DND-41 (cell line): ENCODE data around the gene SEMA3B.
"Not testable (repeated sequence)": the region's sequence is repeated elsewhere in the genome, so short reads cannot be mapped to it uniquely, and the experiment has no call there.

ENCODE experiments used
- ATAC-seq: fragments of 200-7000 bp; cut with Tn5 transposase; 3 replicates; pipeline ENCODE4 v1.9.1; 2021; ENCODE audit warnings: low read depth; ENCODE audit not compliant: insufficient read depth
- DNase-seq: peaks from one replicate; pipeline ENCODE4 v3.0.0-alpha.2; 2020
- H2AFZ ChIP-seq: 2 replicates; pipeline ENCODE4 v1.6.0; 2012; ENCODE audit warnings: low read depth, low read length
- H3K27ac ChIP-seq: 2 replicates; pipeline ENCODE4 v1.5.1; 2012; ENCODE audit warnings: low read length, inconsistent platforms
- H3K27me3 ChIP-seq: fragments of 200-600 bp; sonication (generic); 2 replicates; pipeline ENCODE4 v1.6.0; 2012; ENCODE audit warnings: low read length, mild to moderate bottlenecking, inconsistent platforms; ENCODE audit not compliant: insufficient read depth, poor library complexity
- H3K36me3 ChIP-seq: 2 replicates; pipeline ENCODE4 v1.5.1; 2012; ENCODE audit warnings: low read length, inconsistent platforms; ENCODE audit not compliant: insufficient read depth
- H3K4me1 ChIP-seq: 2 replicates; pipeline ENCODE4 v1.5.1; 2012; ENCODE audit warnings: mild to moderate bottlenecking, low read length; ENCODE audit not compliant: insufficient read depth
- H3K4me2 ChIP-seq: 2 replicates; pipeline ENCODE4 v1.6.0; 2012; ENCODE audit warnings: mild to moderate bottlenecking, moderate library complexity, low read length, inconsistent platforms; ENCODE audit not compliant: insufficient read depth
- H3K4me3 ChIP-seq, 2 experiments: fragments of 200-600 bp in 1 of 2; shearing (Covaris generic) in 1 of 2; 2 replicates each; pipeline ENCODE4 v1.5.1; 2012 to 2016; ENCODE audit warnings: inconsistent platforms in 2 of 2, low read length in 2 of 2, mild to moderate bottlenecking in 2 of 2, low read depth in 1 of 2, moderate library complexity in 1 of 2
- H3K79me2 ChIP-seq: 2 replicates; pipeline ENCODE4 v1.6.0; 2012; ENCODE audit warnings: low read length, inconsistent platforms; ENCODE audit not compliant: insufficient read depth
- H3K9ac ChIP-seq: 2 replicates; pipeline ENCODE4 v1.6.0; 2012; ENCODE audit warnings: low read depth, mild to moderate bottlenecking, inconsistent platforms, low read length, moderate library complexity
- H3K9me3 ChIP-seq: 2 replicates; pipeline ENCODE4 v1.5.1; 2012; ENCODE audit warnings: low read length, moderate library complexity, mild to moderate bottlenecking, inconsistent platforms; ENCODE audit not compliant: insufficient read depth, severe bottlenecking
- H4K20me1 ChIP-seq: 2 replicates; pipeline ENCODE4 v1.6.0; 2012; ENCODE audit warnings: low read length; ENCODE audit not compliant: insufficient read depth
- EZH2 ChIP-seq: IDR thresholded peaks from 3 replicates; pipeline ENCODE4 v1.6.1; 2012; ENCODE audit warnings: borderline replicate concordance, low read depth, mild to moderate bottlenecking, moderate library complexity, low read length, inconsistent platforms; ENCODE audit not compliant: severe bottlenecking
- TF ChIP-seq, protein P1 (sequence below): IDR thresholded peaks from 2 replicates; pipeline ENCODE4 v1.5.1; 2012; ENCODE audit warnings: borderline replicate concordance, low read length, moderate library complexity, mild to moderate bottlenecking; ENCODE audit not compliant: poor library complexity, severe bottlenecking; ENCODE audit errors: extremely low read depth

Gene SEMA3B

DNA sequence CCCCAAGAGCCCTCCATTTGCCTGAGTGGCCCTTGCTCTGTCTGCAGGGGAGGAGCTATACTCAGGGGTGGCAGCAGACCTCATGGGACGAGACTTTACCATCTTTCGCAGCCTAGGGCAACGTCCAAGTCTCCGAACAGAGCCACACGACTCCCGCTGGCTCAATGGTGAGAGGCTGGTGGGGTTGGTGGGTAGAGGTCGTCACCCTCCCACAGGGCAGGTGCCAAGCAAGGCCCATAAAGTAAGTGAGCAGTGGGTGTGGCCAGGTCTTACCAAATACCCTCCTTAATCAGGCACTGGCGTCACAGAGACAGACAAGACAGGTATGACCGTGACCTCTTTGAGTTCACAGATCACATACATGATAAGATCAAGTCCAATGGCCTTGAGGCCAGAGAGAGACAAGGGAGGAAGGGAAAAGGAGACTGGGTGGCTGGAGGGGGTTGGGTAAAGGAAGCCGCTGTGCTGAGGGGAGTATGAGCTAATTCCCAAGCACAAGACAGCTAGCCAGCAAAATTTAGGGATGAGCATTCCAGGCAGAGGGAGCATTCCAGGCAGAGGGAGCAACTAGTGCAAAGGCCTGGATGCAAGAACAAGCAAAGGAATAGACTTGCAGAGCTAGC is 2.5 kb downstream of the SEMA3B start:
- Histone ChIP-seq H3K79me2 (no peaks in the 10 kb centered on the region), H3K9me3 (no peaks in the 10 kb centered on the region), H3K27ac (no peak overlapping the region), H3K4me2 (no peak overlapping the region), H3K9ac (no peak overlapping the region), H2AFZ (no peak overlapping the region), H3K4me3 (no peak overlapping the region), H4K20me1 (no peaks in the 10 kb centered on the region), H3K27me3 (peaks cover 22% of the 10 kb centered on the region), H3K4me1 (peaks cover 8% of the 10 kb centered on the region), H3K36me3 (no peaks in the 10 kb centered on the region)
- ATAC-seq (no peak), DNase-seq (no peak)
- TF ChIP-seq EZH2: no peak
- TF ChIP-seq, protein P1, sequence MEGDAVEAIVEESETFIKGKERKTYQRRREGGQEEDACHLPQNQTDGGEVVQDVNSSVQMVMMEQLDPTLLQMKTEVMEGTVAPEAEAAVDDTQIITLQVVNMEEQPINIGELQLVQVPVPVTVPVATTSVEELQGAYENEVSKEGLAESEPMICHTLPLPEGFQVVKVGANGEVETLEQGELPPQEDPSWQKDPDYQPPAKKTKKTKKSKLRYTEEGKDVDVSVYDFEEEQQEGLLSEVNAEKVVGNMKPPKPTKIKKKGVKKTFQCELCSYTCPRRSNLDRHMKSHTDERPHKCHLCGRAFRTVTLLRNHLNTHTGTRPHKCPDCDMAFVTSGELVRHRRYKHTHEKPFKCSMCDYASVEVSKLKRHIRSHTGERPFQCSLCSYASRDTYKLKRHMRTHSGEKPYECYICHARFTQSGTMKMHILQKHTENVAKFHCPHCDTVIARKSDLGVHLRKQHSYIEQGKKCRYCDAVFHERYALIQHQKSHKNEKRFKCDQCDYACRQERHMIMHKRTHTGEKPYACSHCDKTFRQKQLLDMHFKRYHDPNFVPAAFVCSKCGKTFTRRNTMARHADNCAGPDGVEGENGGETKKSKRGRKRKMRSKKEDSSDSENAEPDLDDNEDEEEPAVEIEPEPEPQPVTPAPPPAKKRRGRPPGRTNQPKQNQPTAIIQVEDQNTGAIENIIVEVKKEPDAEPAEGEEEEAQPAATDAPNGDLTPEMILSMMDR: no peak

DNA sequence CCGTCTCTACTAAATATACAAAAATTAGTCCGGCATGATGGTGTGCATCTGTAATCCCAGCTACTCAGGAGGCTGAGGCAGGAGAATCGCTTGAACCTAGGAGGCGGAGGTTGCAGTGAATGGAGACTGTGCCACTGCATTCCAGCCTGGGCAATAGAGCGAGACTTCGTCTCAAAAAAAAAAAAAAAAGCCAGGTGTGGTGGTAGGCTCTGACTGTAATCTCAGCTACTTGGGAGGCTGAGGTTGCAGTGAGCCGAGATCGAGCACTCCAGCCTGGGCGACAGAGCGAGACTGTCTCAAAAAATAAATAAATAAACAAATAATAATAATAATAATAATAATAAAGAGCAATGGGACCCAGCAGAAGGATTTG is 3.6 kb downstream of the SEMA3B start:
- H2AFZ ChIP-seq, H3K9ac ChIP-seq, H3K4me1 ChIP-seq, H3K79me2 ChIP-seq, H3K27ac ChIP-seq, ATAC-seq, H3K9me3 ChIP-seq, H3K4me3 ChIP-seq, H4K20me1 ChIP-seq, H3K36me3 ChIP-seq, DNase-seq: not testable (repeated sequence)
- H3K4me2 ChIP-seq: peak overlapping the region; percentile 51; the same call in 1 of the 2 replicates
- H3K27me3 ChIP-seq: peaks cover 24% of the 10 kb centered on the region

DNA sequence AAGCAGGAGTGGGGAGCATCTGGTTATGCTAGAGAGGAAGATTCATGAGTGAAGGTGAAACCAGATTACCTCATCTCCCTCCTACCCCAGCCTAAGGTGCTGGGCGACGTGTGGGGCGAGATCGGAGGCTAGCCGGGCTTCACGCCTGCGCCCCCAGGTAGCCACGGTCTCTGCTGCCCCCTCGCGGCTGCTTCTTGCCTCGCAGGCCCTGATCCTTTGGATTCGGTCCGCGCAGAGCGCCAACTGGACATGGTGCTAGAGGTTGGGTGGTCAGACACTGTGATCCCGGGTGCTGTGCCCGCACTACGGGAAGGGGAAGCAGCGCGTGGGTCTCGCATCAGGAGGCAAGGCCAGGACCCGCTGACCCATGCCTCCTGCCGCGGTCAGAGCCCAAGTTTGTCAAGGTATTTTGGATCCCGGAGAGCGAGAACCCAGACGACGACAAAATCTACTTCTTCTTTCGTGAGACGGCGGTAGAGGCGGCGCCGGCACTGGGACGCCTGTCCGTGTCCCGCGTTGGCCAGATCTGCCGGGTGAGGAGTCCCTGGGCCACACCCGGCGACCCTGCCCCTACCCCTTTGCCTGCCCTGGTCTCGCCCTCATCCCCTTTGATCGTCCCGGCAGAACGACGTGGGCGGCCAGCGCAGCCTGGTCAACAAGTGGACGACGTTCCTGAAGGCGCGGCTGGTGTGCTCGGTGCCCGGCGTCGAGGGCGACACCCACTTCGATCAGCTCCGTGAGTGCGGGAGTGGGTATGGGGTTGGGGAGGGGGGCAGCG is 4.2 kb downstream of the SEMA3B start:
- H3K4me1 ChIP-seq: peaks cover 8% of the 10 kb centered on the region
- no peak overlapping the region; the same call in 1 of the 2 replicates for H2AFZ ChIP-seq
- 0 out of 2 replicates have a peak overlapping the region, but pooled peaks have one; percentile 17 for H3K9ac ChIP-seq
- no peaks in the 10 kb centered on the region for H4K20me1 ChIP-seq
- DNase-seq: peak; percentile 74
- TF ChIP-seq EZH2: no peak
- TF ChIP-seq, protein P1: peak; percentile 98
- H3K36me3 ChIP-seq: no peaks in the 10 kb centered on the region
- ATAC-seq: peak; percentile 85
- H3K9me3 ChIP-seq: no peaks in the 10 kb centered on the region
- H3K4me3 ChIP-seq: no peak overlapping the region; a peak in 1 of 4 replicates
- no peaks in the 10 kb centered on the region for H3K79me2 ChIP-seq
- H3K4me2 ChIP-seq: peak overlapping the region; percentile 51
- peaks cover 24% of the 10 kb centered on the region for H3K27me3 ChIP-seq
- no peak overlapping the region for H3K27ac ChIP-seq

DNA sequence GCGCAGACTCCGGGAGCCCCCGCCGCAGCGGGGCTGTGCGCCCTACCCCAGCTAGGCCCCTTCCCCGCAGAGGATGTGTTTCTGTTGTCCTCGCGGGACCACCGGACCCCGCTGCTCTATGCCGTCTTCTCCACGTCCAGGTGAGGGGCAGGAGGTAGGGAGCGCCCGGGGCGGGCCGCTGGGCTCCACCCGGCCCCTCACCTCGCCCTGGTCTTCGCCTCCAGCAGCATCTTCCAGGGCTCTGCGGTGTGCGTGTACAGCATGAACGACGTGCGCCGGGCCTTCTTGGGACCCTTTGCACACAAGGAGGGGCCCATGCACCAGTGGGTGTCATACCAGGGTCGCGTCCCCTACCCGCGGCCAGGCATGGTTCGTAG is 4.7 kb downstream of the SEMA3B start:
- TF ChIP-seq EZH2: no peak
- TF ChIP-seq, protein P1: no peak

More for the DNA sequence above, 4.7 kb downstream of the SEMA3B start:
- Histone ChIP-seq H3K9ac (no peak overlapping the region), H4K20me1 (no peaks in the 10 kb centered on the region), H3K9me3 (no peaks in the 10 kb centered on the region), H2AFZ (no peak overlapping the region), H3K36me3 (no peaks in the 10 kb centered on the region), H3K4me3 (no peak overlapping the region), H3K79me2 (no peaks in the 10 kb centered on the region), H3K4me1 (peaks cover 8% of the 10 kb centered on the region), H3K4me2 (no peak overlapping the region), H3K27ac (no peak overlapping the region), H3K27me3 (peaks cover 24% of the 10 kb centered on the region)
- DNase-seq: no peak
- ATAC-seq: no peak
